ENCODE results near the gene ARSB. TPM values are rescaled to one million over a fixed set of nuclear protein-coding genes. Genes with fewer than 3 reads are reported as not detected.

The ARSB gene
- total and polyA plus RNA-seq, 2 donors (not counting 1 experiment from before 2014, with no cell fraction given): 10.1 to 27.7 TPM

DNA sequence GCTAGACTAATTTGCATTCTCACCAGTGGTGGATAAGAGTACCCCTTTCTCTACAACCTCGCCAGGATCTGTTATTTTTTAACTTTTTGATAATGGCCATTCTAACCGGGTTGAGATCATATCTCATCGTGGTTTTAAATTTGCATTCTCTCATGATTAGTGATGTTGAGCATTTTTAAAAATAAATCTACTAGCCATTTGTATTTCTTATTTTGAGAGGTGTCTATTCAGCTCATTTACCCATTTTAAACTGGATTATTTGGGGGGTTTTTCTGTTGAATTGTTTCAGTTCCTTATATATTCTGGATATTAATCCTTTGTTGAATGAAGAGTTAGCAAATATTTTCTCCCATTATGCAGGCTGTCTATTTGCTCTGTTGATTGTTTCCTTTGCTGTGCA, 139.6 kb downstream of the ARSB start:
- Histone ChIP-seq H2AFZ (ENCODE audit: low read length) (no peak overlapping the region), H3K4me2 (ENCODE audit: extremely low read depth, insufficient read depth, low read length) (no peak overlapping the region), H3K9me3 (ENCODE audit: control insufficient read depth, insufficient read depth, low read depth, low read length) (no peaks in the 10 kb centered on the region), H3K9ac (ENCODE audit: insufficient read depth, low read length) (no peak overlapping the region), H3K27me3 (ENCODE audit: control insufficient read depth, insufficient read depth, low read length) (no peaks in the 10 kb centered on the region), H3K36me3 (ENCODE audit: control insufficient read depth, insufficient read depth, low read length) (no peaks in the 10 kb centered on the region), H3K4me3 (replicated peaks in 1 of 4; ENCODE audit: control extremely low read depth in 1 of 4, insufficient read depth in 1 of 4, low read depth in 3 of 4, low read length in 4 of 4) (no peak overlapping the region), H4K20me1 (ENCODE audit: control insufficient read depth, extremely low read depth, insufficient read depth, low read length) (no peaks in the 10 kb centered on the region), H3K4me1 (ENCODE audit: control insufficient read depth, extremely low read depth, insufficient read depth, low read length) (no peaks in the 10 kb centered on the region), H3K27ac (ENCODE audit: insufficient read depth, low read length) (no peak overlapping the region), H3K79me2 (ENCODE audit: control insufficient read depth, insufficient read depth, low read length) (no peaks in the 10 kb centered on the region)
- DNase-seq (ENCODE audit: low read depth in 2 of 2): peak in 1 of 2 donors; percentile 12
- TF ChIP-seq EZH2 (IDR thresholded peaks at IDR 0.05; ENCODE audit: low read length, missing control alignments): no peak
- TF ChIP-seq, protein P1, sequence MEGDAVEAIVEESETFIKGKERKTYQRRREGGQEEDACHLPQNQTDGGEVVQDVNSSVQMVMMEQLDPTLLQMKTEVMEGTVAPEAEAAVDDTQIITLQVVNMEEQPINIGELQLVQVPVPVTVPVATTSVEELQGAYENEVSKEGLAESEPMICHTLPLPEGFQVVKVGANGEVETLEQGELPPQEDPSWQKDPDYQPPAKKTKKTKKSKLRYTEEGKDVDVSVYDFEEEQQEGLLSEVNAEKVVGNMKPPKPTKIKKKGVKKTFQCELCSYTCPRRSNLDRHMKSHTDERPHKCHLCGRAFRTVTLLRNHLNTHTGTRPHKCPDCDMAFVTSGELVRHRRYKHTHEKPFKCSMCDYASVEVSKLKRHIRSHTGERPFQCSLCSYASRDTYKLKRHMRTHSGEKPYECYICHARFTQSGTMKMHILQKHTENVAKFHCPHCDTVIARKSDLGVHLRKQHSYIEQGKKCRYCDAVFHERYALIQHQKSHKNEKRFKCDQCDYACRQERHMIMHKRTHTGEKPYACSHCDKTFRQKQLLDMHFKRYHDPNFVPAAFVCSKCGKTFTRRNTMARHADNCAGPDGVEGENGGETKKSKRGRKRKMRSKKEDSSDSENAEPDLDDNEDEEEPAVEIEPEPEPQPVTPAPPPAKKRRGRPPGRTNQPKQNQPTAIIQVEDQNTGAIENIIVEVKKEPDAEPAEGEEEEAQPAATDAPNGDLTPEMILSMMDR (conservative IDR thresholded peaks at IDR 0.05 in 1 of 2, IDR thresholded peaks at IDR 0.05 in 1 of 2; ENCODE audit: low read depth in 1 of 2, low read length in 2 of 2): no peak

- Histone ChIP-seq H2AFZ (ENCODE audit: low read length) (no peak overlapping the region), H3K9me3 (ENCODE audit: control insufficient read depth, insufficient read depth, low read depth, low read length) (no peaks in the 10 kb centered on the region), H3K79me2 (ENCODE audit: control insufficient read depth, insufficient read depth, low read length) (no peaks in the 10 kb centered on the region), H3K27me3 (ENCODE audit: control insufficient read depth, insufficient read depth, low read length) (no peaks in the 10 kb centered on the region), H3K4me3 (replicated peaks in 1 of 4; ENCODE audit: control extremely low read depth in 1 of 4, insufficient read depth in 1 of 4, low read depth in 3 of 4, low read length in 4 of 4) (no peak overlapping the region), H4K20me1 (ENCODE audit: control insufficient read depth, extremely low read depth, insufficient read depth, low read length) (no peaks in the 10 kb centered on the region), H3K4me1 (ENCODE audit: control insufficient read depth, extremely low read depth, insufficient read depth, low read length) (no peaks in the 10 kb centered on the region), H3K36me3 (ENCODE audit: control insufficient read depth, insufficient read depth, low read length) (no peaks in the 10 kb centered on the region), H3K9ac (ENCODE audit: insufficient read depth, low read length) (no peak overlapping the region), H3K27ac (ENCODE audit: insufficient read depth, low read length) (no peak overlapping the region), H3K4me2 (ENCODE audit: extremely low read depth, insufficient read depth, low read length) (no peak overlapping the region)
- peak in 1 of 2 donors; percentile 10 for DNase-seq (ENCODE audit: low read depth in 2 of 2)
- TF ChIP-seq, protein P1 (conservative IDR thresholded peaks at IDR 0.05 in 1 of 2, IDR thresholded peaks at IDR 0.05 in 1 of 2; ENCODE audit: low read depth in 1 of 2, low read length in 2 of 2): no peak
- TF ChIP-seq EZH2 (IDR thresholded peaks at IDR 0.05; ENCODE audit: low read length, missing control alignments): no peak
These were observed 141.7 kb downstream of the ARSB start for GRCh38 chr5:78843436-78843835.

GRCh38 chr5:78841767-78842166, 143.3 kb downstream of the ARSB start:
- Histone ChIP-seq H3K9me3 (ENCODE audit: control insufficient read depth, insufficient read depth, low read depth, low read length) (no peaks in the 10 kb centered on the region), H3K4me3 (replicated peaks in 1 of 4; ENCODE audit: control extremely low read depth in 1 of 4, insufficient read depth in 1 of 4, low read depth in 3 of 4, low read length in 4 of 4) (no peak overlapping the region), H4K20me1 (ENCODE audit: control insufficient read depth, extremely low read depth, insufficient read depth, low read length) (no peaks in the 10 kb centered on the region), H3K4me1 (ENCODE audit: control insufficient read depth, extremely low read depth, insufficient read depth, low read length) (no peaks in the 10 kb centered on the region), H2AFZ (ENCODE audit: low read length) (no peak overlapping the region), H3K79me2 (ENCODE audit: control insufficient read depth, insufficient read depth, low read length) (no peaks in the 10 kb centered on the region), H3K27ac (ENCODE audit: insufficient read depth, low read length) (no peak overlapping the region), H3K9ac (ENCODE audit: insufficient read depth, low read length) (no peak overlapping the region), H3K27me3 (ENCODE audit: control insufficient read depth, insufficient read depth, low read length) (no peaks in the 10 kb centered on the region), H3K4me2 (ENCODE audit: extremely low read depth, insufficient read depth, low read length) (no peak overlapping the region), H3K36me3 (ENCODE audit: control insufficient read depth, insufficient read depth, low read length) (no peaks in the 10 kb centered on the region)
- no peak for TF ChIP-seq EZH2 (IDR thresholded peaks at IDR 0.05; ENCODE audit: low read length, missing control alignments)
- TF ChIP-seq, protein P1 (conservative IDR thresholded peaks at IDR 0.05 in 1 of 2, IDR thresholded peaks at IDR 0.05 in 1 of 2; ENCODE audit: low read depth in 1 of 2, low read length in 2 of 2): no peak
- peak in 1 of 2 donors; percentile 71 for DNase-seq (ENCODE audit: low read depth in 2 of 2)
